HG02938 (cell line): ENCODE data around the gene MED13.
"Not testable (repeated sequence)": the region's sequence is repeated elsewhere in the genome, so short reads cannot be mapped to it uniquely, and the experiment has no call there.

ENCODE experiments used
- ATAC-seq: cut with Tn5 transposase; IDR thresholded peaks from one replicate; pipeline ENCODE4 v1.9.1; 2021; ENCODE audit warnings: mild to moderate bottlenecking, moderate library complexity; ENCODE audit not compliant: unreplicated experiment

The MED13 gene

DNA sequence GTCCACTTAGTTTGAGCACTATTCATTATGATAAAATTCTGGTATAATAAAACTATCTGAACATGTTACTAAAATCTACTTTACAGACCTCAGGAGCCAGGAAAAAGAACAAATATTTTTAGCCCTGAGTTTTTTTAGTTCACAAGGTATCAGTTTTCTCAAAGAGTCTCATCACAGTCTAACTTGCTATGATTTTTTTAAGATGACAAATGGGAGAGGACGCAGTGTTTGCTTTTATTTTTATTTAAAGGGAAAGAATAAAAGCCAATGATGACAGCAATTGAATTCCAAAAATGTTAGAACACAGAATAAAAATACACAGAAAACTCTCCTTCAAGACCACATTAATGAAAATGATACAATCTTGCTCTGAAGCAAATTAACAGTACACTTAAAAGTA, 7.4 kb downstream of the MED13 start:
- ATAC-seq = no peak

DNA sequence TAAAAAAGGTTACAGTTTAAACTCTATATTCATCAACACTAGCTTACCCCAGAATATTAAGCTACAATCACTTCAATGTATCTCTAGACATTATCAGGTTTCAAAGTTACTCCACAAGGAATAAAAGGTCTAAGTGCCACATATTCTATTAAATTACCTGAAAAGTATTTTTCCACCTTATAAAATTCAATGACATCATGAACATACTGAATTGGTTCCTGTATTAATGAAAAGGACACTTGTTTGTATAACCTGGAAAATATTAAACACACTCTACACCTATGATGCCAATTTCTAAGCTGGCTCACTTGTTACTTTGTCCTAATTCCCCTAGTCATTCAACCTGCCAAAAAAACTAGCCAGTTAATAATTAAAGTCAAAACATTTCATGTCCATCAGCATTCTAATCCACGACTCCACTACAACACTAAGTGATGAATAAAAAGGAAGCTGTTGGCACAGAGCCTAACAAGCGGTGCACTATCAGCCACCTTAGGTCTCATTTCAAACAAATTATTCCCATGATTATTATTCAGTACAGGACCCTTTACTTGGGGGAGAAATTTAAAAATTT, 12.2 kb downstream of the MED13 start:
- ATAC-seq = no peak

DNA sequence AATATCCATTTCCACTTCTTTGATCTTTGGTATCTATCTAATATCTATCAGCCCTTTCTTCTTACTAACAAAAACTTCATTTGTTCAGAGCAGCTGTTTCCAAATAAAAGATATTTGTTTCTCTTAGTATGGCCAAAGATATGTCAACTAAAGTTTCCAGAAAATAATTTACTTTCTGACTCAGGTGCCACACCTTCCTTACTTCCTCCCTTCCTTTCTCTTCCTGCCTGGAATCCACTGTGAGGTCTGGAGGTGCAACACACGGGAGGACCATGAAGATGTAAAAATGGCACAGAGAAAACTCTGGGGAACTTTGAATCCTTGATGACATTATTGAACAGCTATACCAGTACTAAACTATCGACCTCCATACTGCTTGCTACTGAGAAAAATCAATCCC, 14.0 kb downstream of the MED13 start:
- ATAC-seq = no peak

DNA sequence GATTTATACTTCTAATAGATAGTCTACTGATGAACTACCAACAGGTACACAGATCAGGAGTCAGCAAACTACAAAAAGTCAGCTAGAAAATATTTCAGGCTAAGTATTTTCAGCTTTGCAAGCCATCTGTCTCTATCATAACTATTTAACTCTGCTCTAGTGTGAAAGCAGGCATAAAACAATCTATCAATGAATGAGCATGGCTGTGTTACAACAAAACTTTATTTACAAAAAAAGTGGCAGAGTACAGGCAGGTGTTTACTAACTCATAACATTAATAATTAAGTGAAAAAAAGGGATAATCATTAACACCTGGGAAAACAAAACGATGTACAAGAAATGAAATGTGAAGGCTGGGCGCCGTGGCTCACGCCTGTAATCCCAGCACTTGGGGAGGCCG, 15.8 kb downstream of the MED13 start:
- no peak for ATAC-seq

DNA sequence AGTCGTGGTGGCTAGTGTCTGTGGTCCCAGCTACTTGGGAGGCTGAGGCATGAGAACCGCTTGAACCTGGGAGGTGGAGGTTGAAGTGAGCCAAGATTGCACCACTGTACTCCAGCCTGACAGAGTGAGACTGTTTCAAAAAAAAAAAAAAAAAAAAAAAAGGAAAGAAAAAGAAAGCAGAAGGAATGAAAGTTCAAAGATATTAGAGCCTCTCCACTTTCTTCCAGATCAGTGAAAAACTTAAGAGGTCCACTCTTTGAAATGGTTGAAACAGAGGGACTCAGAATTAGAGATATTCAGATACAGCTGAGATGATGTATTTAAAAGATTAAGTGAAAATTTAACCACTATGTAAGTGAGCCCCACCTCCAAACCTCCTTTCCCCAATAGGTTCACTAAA, 16.8 kb downstream of the MED13 start:
- ATAC-seq = no peak

DNA sequence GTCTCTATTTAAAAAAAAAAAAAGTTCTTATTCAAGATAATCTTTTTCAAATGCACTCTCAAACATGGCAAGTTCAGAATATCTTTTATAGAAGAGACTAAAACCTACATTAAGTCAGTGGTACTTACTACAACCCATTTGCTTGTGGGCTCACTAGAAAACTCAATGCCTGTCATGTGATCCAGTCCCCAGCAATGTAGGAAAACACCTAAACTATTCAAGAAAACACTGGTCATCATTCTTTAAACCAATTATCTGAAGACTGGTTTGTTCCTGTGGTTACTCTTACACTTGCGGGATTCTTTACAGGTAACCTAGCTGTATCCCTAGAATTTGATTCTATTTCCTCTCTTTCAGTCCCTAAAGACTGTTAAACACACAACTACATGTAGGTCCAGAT, 19.6 kb downstream of the MED13 start:
- ATAC-seq = no peak

DNA sequence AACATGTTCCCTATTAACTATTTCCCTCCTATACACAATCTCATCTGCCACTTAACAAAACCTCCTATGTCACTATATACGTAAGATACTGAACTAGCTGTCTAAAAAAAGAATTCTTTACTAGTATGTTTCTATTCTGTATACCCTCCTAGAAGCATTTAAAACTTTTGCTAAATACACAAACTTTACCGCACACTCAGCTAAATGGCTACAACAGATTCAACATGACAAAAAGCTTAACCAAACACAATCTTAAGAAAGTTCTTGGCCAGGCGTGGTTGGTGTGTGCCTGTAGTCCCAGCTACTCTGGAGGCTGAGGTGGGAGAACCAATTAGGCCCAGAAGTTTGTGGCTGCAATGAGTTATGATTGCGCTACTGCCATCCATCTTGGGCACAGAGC, 20.0 kb downstream of the MED13 start:
- no peak for ATAC-seq

DNA sequence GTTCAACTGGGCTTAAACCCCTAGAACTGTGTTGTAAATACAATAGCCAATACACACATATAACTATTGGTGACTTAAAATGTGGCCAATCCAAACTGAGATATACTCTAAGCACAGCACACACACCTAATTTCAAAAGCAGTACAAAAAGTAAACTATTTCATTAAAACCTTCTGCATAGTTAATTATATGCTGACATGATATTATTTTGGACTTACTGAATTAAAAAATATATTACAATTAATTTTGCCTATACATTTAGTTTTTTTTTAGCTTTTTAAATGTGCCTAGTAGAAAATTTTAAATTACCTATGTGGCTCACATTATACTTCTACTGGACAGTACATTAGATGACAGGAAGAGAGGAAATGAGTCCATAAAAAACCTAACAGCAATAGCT, 21.5 kb downstream of the MED13 start:
- ATAC-seq = no peak

DNA sequence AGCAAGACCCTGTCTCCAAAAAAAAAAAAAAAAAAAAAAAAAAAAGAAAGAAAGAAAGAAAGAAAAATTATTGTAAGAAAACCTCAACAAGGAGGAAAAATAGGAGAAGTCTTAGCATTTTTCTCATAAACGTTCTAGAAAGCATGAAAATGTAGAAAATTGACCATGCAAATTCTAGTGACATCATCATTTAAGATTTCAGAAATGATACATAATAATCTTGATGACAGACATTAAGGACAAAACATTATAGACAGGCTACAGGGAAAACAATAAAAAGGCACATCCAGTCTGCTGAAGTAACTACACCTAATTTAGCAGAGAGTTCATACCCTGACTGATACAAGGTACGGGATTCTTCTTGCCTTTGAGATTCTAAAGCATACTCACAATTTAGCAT, 21.9 kb downstream of the MED13 start:
- no peak for ATAC-seq

DNA sequence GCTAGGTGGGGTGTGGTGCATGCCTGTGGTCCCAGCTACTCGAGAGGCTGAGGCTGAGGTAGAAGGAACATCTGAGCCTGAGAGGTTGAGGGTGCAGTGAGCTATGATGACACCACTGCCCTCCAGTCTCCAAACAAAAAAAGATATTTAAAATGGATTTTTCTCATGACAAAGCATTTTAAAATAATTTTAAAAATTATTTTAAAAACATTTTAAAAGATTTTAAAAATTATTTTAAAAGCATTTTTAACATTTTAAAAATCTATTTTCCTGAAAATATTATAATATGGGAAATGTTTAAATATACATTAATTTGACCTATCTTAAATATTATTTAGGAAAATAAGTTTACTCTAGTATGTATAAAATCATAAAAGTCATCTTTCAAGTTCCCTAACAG, 26.8 kb downstream of the MED13 start:
- no peak for ATAC-seq

DNA sequence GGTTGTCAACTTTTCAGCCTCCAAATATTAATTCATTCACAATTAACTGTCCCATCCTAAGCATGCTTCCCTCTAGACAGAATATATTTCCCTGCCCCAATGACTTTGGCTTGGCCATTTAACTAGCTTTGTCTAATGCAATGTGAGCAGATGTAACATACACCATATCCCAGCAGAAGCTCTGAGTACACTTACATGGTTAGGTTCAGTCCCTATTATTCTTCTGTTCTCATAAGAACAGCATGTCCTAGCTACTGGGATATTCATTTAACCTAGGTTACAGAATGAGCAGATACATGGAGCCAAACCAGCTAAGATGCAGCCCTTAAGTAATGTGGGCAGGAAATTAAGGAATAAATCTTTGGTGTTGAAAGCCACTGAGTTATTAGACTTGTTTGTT, 31.8 kb downstream of the MED13 start:
- ATAC-seq = no peak

DNA sequence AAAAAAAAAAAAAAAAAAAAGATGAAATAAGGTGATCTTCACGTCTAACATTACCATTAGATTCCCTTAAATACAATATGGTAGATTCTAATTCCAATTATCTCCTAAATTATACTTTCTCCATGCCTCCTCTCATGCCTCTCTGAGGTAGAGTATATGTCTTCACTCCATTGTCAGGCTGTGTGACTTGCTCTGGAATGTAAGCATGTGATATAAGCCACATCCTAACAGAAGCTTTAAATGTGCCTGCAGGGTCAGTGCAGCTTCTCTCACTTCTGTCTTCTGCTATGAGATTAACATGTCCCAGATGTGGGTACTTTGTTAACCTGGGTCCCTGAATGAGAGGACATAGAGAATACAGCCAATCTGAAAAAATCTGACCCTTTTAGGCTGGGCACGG, 32.6 kb downstream of the MED13 start:
- no peak for ATAC-seq

DNA sequence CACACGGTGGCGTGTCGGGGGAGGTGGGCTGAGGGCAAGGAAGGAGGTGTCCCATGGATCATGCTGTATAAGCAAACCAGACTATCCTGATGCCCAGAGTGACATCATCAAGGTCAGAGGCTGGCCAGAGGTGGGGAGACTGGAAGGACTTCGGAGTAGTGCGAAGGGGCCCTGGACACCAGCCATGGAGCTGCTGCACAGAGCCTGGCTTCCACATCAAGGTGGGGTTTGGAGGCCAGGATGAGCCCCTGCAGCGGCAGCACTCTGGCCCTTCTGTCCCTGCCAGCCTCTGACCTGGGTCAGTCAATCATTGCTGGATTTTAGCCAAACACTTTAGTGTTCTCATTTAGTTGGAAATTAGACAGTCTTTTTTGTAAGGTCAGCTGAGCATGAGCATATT, 34.8 kb downstream of the MED13 start:
- no peak for ATAC-seq

DNA sequence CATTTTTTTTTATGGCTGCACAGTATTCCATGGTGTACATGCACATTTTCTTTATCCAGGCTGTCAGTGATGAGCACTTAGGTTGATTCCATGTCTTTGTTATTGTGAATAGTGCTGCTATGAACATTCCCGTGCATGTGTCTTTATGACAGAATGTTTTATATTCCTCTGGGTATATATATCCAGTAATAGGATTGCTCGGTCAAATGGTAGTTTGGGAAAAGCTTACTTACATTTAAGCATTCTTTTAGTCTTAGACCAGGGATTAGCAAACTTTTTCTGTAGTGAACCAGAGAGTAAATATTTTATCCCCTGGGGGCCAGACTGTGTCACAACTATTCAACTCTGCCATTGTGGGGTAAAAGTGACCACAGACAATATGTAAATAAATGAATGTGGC, 40.2 kb downstream of the MED13 start:
- ATAC-seq = no peak

DNA sequence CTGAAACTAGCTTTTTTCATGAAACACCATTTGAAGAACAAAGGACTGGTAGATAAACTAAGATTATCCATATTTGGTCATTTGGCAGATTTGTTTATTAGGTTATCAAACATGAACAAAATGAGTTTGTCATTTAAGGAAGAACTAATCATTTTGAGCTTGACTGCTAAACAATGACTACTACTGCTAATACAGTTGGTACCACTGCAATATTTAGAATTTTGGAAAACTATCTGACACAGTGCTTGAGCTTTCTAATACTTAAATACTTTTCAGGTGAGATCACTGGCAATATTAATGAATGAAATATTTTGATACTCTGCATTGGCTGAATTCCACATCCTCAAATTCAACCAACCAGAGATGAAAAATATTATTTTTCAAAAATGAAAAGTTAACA, 47.2 kb downstream of the MED13 start:
- no peak for ATAC-seq

DNA sequence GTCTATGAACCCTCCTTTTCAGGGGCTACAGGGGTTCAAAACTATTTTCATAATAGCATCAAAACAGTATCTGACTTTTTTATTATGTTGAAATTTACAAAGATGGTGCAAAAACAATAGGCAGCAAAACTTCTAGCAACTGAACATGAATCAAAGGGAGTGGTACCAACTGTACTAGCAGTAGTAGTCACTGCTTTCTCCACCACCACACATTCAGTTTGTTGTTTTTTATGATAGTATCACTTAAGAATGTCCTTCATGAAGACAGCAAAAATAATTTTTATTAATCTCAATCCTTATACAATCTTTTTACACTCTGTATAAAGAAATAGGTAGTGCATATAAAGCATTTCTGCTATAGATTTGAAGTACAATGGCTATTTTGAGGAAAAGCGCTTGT, 47.6 kb downstream of the MED13 start:
- no peak for ATAC-seq

DNA sequence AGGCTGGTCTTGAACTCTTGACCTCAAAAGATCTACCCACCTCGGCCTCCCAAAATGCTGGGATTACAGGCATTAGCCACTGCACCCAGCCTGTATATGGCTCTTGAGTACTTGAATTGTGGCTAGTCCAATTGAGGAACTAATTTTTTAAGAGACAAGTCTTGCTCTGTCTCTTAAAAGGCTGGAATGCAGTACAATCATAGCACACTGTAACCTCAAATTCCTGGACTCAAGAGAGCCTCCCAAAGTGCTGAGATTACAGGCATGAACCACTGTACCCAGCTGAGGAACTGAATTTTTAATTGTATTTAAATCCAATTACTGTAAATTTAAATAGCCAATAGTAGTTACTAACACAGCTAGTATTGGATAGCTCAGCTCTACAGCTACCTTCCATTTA, 50.6 kb downstream of the MED13 start:
- no peak for ATAC-seq

DNA sequence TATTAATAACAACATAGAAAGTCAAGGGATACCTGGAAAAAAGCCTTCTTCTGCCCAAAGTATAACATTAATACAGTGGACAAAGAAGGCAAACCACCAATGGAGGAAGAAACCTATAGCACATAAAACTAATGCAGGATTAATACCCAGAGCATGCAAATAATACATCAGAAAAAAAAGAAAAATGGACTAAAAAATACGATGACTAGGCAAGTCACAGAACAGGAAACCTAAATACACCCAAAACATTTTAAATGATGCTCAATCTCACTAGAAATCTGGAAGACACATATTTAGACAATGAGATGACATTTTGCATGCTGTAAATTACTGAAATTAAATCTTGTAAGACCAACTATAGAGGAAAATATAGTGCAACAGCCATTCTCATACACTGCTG, 55.9 kb downstream of the MED13 start:
- ATAC-seq = no peak

DNA sequence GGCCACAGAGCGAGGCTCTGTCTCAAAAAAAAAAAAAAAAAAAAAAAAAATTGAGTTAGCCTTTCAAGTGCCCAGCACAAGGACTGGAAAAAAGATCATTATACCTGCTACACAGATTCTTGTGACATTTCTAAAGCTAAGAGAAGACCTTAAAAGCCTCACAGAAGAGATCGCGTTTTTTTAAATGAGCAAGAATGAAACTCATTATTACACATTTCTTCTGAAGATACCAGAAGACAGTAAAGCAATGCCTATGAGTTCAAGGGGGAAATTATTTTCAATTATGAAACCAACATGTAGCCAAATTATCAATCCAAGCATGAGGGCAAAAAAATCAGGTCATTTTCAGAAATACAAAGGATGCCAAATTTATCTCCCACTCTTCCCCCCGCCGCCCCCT, 56.8 kb downstream of the MED13 start:
- no peak for ATAC-seq

DNA sequence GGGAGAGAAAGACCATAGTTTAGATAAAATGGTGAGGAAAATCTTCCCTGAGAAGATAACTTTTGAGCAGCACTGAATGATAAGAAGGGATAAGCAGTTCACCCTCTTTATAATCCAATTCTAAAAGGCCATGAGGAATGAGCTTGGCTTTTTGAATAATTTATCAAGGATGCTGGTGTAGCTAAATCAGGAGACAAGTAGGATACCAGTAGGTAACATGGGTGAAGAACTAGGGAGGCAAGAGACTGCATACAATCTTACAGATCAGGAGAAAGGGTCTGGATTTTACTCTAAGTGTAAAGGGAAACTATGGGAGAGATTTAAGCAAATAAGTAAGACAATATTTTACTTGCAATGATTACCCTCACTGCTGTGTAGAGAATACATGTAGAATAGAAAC, 60.7 kb downstream of the MED13 start:
- no peak for ATAC-seq

DNA sequence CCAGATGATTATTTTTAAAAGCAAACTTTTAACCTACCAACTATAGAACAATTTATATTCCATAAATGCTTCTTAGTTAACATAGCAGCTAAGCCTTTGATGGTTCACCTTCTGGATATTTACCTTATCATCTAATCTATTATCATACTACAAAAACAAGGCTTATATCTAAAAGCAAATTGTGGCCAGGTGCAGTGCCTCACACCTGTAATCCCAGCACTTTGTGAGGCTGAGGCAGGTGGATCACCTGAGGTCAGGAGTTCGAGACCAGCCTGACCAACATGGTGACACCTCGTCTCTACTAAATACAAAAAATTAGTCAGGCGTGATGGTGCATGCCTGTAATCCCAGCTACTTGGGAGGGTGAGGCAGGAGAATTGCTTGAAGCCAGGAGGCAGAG, 61.9 kb downstream of the MED13 start:
- not testable (repeated sequence) for ATAC-seq

DNA sequence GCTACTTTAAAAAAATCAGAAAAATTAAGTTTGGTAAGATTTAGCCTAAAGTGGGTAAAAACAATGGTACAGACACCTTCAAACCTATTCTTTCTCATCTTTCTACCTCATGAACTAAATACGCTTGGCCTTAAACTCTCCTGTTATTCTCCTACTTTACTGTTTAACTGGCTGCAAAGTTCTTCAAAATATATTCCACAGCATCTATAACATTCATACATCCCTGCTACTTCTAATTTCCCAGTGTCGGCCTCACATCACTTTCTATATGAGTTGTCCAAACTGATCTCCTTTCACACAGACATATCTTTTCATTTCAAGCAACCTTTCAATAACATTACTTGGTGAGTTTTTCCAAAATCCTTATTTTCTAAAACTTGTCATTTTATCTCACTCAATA, 64.0 kb downstream of the MED13 start:
- no peak for ATAC-seq

DNA sequence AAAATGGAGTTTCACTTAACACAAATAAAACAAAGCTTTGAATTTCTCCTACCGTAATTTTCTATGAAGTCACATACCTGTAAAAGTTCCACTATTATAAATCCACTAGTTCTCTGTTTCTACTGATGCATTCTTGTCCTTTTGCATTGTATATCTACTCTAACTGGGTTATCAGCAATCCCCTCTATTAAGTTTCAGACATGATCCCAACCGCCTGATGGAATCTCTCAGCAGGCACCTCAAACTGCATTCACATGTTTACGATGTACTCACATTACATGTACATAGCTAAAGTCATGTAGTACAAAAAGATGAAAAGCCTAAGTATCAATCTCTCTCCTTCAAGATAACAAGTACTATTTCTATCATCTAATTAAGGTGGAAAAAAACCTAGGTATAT, 64.9 kb downstream of the MED13 start:
- no peak for ATAC-seq

DNA sequence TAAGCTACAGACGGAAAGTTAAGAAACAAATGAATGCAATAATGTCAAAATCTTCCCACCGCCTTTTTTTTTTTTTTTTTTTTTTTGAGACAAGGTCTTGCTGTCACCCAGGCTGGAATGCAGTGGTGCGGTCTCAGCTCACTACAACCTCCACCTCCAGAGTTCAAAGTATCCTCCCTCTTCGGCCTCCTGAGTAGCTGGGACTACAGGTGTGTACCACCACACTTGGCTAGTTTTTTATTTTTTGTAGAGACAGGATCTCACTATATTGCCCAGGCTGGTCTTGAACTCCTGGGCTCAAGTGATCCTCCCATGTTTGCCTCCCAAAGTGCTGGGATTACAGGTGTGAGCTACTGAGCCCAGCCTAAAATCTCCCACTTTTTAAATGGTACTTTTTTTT, 66.5 kb downstream of the MED13 start:
- not testable (repeated sequence) for ATAC-seq
